GM19023 (cell line): ENCODE data around the gene PRF1.
"Not testable (repeated sequence)": the region's sequence is repeated elsewhere in the genome, so short reads cannot be mapped to it uniquely, and the experiment has no call there.

Experiments
- ATAC-seq: cut with Tn5 transposase; IDR thresholded peaks from one replicate; pipeline ENCODE4 v1.9.1; 2021; ENCODE audit warnings: mild to moderate bottlenecking, moderate library complexity; ENCODE audit not compliant: unreplicated experiment

PRF1 gene

DNA sequence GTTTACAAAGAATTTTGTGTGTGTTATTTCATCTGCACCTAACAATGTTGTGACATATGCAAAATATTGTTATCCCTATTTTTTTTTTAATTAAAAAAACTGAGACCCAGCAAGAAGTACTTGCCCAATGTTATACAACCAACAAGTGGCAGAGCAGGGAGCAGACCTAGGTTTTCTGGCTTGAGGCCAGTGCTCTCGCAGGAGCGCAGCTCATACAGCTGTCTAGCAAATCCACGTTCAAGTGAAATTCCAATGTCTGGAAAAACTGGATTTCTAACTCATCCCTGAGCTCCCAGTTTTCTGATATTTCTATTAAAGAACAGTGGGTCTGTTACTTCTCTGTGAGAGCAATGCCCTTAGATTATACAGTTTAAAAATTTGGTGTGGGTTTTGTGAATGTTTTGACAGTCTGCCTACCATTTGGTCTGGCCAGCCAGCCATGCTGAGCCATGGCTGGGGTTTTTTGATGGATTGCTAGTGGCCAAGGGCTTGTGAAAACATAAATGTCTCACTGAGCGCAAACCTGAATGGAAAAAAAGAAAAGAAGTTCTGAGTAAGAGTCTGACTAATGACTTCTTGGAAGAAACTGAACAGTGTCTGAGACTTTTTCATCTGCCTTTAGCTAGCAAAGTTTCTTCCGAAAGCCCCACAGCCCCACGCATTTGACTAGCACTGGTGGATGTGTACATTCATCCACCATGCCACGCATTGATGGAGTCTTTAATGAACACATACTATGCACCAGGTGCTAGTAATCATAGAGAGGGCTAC lies 15.4 kb upstream of the PRF1 start:
- no peak for ATAC-seq

GRCh38 chr10:70616761-70617160 lies 14.2 kb upstream of the PRF1 start:
- ATAC-seq, result no peak

GRCh38 chr10:70615784-70616522 lies 13.4 kb upstream of the PRF1 start:
- ATAC-seq, result no peak

DNA sequence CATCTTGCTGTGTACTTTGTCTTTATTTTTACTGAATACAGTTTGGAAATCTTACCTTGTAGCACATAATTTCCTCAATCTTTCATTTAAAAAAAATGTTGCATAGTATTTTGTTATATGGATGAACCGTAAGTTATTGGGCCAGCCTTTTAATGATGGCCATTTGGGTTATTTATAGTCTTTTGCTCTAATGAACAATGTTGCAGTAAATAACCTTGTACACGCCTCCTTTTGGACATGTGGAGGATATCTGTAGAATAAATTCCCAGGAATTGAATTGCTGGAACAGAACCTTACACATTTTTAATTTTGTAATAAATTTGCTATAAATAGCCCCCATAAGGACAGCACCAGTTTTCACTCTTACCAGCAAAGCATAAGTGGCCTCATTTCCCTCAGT lies 12.7 kb upstream of the PRF1 start:
- ATAC-seq, result no peak

DNA sequence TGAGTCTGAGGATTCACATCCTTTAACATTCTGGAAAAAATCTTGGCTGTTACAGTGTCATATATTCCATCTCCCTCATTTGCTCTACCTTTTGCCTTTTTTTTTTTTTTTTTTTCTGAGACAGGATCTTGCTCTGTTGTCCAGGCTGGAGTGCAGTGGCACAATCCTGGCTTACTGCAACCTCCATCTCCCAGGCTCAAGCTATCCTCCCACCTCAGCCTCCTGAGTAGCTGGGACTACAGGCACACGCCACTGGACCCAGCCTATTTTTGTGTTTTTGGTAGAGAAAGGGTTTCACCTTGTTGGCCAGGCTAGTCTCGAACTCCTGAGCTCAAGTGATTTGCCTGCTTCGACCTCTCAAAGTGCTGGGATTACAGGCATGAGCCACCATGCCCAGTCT lies 11.8 kb upstream of the PRF1 start:
- ATAC-seq, result not testable (repeated sequence)

DNA sequence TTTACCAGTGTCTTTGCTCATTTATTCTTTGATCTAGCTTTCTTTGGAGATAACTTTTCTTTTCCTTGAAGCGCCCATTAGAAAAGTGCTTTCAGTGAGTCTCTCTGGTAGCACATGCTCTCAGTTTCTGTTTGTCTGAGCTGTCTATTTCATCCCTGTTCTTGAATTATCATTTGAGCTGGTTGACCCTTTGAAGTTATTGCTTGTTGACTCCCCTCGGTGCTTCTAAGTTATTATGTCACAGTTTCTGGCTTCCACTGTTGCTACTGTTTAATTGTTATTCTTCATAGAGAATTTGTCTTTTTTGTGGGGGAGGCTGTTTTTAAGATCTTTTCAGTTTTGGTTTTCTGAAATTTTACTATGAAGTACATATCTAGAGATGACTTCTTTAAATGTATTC lies 11.4 kb upstream of the PRF1 start:
- no peak for ATAC-seq

GRCh38 chr10:70607936-70608335 lies 5.4 kb upstream of the PRF1 start:
- no peak for ATAC-seq

DNA sequence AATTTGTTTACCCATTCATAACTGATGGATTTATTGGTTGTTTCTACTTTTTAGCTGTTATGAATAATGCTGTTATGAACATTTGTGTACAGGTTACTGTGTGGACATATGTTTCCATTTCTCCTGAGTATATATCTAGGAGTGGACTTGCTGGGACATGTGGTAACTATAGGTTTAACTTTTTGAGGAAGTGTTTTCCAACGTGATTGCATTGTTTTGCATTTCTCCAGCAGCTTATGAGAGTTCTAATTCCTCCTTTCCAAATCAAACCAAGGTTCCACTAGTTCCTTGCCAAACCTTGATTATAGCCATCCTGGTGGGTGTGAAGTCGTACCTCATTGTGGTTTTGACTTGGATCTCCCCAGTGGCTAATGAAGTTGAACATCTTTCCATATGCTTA lies 2.6 kb upstream of the PRF1 start:
- no peak for ATAC-seq

DNA sequence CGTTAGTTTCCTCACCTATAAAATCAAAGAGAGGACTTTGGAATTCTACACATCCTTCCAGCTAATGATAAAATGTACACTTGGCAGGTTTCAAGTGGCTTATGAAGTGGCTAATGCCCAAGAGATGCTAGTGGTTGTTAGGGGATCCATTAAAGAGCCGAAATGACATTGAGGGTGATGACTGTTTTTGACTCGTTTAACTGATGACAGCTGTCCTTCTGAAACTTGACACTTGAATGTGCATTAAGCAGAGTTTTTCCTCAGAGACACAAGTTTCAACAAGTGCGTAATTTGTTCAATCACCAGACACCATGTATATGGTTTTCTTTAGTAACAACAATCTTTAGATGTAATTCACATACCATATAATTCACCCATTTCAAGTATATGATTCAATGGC lies 1.6 kb upstream of the PRF1 start:
- no peak for ATAC-seq

GRCh38 chr10:70603449-70603801 lies 884 bp upstream of the PRF1 start:
- no peak for ATAC-seq

GRCh38 chr10:70601746-70602145 lies 795 bp downstream of the PRF1 start:
- no peak for ATAC-seq

DNA sequence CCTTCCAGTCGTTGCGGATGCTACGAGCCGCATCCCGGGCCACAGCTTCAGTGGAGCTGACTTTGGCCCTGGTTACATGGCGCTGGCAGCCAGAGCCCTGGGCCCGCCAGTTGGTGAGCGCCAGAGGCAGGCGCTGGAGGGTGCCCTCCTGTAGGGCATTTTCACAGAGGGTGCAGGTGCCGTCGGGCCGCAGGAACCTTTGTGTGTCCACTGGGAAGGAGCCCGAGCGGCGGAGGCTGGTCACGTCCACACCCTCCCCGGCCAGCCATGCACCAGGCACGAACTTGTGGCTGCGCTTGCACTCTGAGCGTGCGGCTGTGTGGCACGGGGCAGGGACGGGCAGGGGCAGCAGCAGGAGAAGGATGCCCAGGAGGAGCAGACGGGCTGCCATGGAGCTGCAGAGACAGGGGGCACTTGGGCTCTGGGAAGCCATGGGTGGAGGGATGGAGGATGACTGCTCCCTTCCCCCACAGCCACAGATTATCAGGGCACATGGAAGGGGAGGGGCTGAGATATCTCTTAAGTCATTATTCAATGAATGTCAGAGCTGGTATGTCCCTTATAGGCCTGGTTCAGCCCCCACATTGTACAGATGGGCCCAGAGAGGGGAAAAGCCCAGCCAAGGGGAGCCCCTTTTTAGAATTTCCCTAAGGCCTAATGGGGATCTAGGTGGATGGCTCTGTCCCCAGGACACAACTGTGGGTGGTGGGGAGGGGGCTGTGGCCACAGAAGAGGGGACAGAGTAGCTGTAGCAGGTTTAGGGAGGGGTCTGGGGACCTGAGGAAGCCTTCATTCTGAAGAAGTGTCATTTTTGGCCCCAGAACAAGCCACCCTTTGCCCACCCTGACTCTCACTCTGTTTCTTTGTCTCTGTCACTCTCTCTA lies 1.8 kb downstream of the PRF1 start:
- ATAC-seq, result no peak

GRCh38 chr10:70599791-70600190 lies 2.8 kb downstream of the PRF1 start:
- ATAC-seq, result no peak

GRCh38 chr10:70599319-70599718 lies 3.2 kb downstream of the PRF1 start:
- ATAC-seq, result no peak

- ATAC-seq, result no peak
Measured at GRCh38 chr10:70598857-70599295, 3.7 kb downstream of the PRF1 start.

DNA sequence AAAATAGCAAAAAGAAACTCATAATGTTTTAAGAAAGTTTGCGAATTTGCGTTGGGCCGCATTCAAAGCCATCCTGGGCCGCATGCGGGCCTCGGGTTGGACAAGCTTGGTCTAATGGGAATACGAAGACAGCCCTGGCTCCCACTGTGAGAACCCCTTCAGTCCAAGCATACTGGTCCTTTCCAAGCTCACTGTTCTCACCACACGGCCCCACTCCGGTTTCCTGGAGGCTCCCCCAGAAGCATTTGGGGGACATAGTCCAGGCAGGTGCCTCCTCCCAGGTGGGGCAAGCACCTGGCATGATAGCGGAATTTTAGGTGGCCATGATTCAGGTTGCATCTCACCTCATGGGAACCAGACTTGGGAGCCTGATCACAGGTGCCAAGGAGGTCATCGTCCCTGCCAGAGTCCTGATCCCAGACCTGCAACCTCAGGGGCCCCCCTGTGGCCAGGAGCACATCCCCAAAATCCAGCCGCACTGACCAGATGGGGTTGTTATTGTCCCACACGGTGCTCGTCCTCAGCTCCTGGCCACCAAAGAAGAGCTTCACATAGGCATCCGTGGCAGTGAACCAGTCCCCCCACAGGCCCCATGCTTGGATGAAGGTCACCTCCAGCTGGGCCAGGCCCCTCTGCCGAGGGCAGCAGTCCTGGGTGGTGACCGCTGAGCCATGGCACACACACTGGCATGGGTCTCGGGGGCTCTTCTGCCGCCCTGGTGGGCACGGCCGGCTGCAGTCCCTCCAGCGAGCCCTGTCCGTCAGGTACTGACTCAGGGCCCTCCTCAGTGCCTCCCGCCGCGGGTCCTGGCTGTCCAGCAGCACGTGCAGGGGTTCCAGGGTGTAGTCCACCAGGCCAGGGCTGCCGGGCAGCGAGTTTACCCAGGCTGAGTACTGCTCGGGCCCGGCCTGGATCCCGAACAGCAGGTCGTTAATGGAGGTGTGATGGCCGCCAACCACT lies 4.4 kb downstream of the PRF1 start:
- ATAC-seq, result no peak

DNA sequence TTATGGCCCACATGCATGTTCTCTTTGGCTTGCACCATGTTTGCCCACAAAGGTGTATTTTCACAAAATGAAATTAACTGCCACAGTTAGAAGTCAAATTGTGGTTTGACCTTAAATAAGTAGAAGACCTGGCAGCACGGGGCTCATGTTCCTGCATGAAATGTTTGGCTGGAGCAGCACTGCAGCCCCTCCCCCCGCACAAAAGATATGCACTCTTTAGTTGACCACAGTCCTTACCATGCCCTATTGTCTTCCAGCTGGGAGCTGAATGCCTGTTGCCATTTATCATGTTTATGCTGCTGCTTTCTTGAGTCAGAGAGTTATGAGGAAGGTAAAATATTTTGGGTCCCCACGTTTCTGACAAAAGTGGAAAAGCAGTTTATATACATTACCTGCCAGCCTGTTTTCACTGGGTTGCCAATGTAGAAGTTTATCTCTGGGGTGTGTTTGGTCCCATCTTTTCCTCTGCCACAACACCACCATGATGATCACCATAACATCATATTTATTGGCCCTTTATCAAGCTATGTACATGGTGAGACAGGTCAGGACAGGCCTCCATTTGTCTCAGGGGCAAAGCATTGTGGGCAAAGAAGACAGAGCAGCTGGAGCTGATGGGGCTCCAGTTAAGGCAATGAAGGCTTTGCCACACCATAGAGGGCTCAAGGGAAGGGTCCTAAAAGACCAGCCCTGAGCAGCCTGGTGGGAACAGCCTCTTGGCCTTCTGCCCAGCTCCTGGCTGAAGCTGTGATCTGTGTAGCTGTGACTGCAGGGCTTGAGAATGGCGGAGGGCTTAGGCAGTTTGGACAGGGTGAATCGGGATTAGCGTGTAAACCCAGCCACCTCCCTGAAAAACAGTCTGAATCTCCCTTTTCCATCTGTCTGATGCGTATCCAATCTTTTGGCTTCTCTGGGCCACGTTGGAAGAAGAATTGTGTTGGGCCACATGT lies 5.4 kb downstream of the PRF1 start:
- ATAC-seq, result no peak

DNA sequence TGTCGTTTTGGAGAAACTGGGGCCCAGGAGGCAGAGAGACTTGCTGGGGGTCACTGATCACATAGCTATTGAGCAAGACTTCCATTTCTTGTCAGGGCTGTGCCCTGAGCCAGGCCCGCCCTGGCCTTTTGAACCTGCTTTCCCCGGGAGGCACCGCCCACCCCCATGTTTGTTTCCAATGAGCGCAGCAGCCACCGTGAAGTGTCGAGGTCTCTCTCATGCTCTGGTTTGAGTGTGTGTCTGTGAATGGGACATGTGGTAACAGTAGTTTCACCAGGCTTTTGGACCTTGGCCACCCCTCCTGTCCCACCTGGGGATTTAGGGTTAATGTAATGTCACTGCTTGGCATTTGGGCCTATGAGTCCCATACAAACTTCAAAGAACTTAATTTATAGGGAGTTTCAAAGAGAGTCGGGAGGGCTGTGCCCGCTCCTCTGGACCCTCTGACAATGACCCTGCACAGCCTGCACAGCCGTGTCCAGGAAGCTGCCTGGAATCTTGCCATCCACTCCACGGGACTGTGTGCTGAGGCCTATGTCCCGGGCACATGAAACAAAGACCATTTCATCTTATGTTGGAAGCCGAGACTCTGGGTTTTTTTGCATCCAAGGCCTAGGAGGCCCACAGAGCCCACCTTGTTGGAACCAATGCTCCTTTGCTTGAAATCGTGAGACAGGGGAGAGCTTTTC lies 6.3 kb downstream of the PRF1 start:
- no peak for ATAC-seq

DNA sequence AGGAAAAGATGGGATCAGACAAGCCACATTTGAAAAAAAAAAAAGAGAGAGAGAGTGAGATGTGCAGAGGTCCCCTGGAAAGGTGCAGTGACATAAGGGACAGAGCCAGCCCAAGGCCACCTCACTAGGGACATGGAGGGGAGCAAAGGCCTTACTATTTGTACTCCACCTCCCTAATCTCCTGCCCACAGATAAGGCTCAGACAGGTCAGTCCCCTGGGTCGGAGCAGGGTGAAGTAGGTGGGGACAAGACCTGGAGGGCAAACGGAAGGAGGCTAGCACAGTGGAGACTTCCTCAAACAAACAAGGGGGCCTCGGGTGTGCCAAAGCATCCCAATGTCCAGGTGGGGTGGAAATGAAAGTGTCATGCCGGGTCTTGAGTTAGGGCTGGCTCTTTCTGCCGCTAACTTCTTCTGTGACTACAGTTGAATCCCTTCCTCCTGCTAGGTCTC lies 7.0 kb downstream of the PRF1 start:
- no peak for ATAC-seq
